Endothelial cell of umbilical vein (primary cell): Measurements from ENCODE around the gene C9orf72. TPM values are rescaled to one million over a fixed set of nuclear protein-coding genes. Genes with fewer than 3 reads are reported as not detected.

ENCODE experiments used
- BruUV-seq: library from RNA; stranded (reverse); fragments of 400-500 nt; replicated peaks from 2 replicates; lab custom pipeline; 2021; lab: Mats Ljungman, UMichigan
- CTCF ChIA-PET: fragments of 300-600, 350-600 bp; sonication (Branson Sonifier 250); formaldehyde crosslinking; loops from one replicate; lab custom pipeline; 2021; ENCODE audit warnings: antibody characterized with exemption, inconsistent platforms; lab: Charles Lee
- POLR2A ChIA-PET: fragments of 300-600, 350-600 bp; sonication (Branson Sonifier 250); formaldehyde crosslinking; loops from one replicate; lab custom pipeline; 2021; ENCODE audit warnings: antibody characterized with exemption, inconsistent platforms; lab: Charles Lee
- DNase-seq: peaks from one replicate; pipeline ENCODE4 v3.0.0-alpha.2; 2011; ENCODE audit warnings: low read depth, low spot score
- FAIRE-seq: peaks from 2 replicates; lab custom pipeline; 2011; peaks lifted over from hg19 to GRCh38; lab: Jason Lieb, UNC
- H2AFZ ChIP-seq: 2 replicates; pipeline ENCODE4 v1.6.0; 2012; ENCODE audit warnings: low read depth, low read length, control low read depth, inconsistent platforms
- H3K27ac ChIP-seq: 2 replicates; pipeline ENCODE4 v1.5.1; 2011; ENCODE audit warnings: low read depth, mild to moderate bottlenecking, control low read depth, low read length, moderate library complexity; ENCODE audit not compliant: insufficient read depth
- H3K27me3 ChIP-seq, 2 experiments: 2 replicates each; pipeline versions ENCODE4 v1.6.0 to v1.6.1; 2011; ENCODE audit warnings: low read length in 2 of 2, mixed read lengths in 1 of 2; ENCODE audit not compliant: control insufficient read depth in 2 of 2, insufficient read depth in 2 of 2
- H3K36me3 ChIP-seq, 2 experiments: 2 replicates in 1 of 2; 3 replicates in 1 of 2; pipeline ENCODE4 v1.5.1; 2011; ENCODE audit warnings: low read length in 2 of 2, mild to moderate bottlenecking in 1 of 2, moderate library complexity in 1 of 2; ENCODE audit not compliant: control insufficient read depth in 2 of 2, insufficient read depth in 2 of 2; ENCODE audit errors: extremely low read depth in 1 of 2
- H3K4me1 ChIP-seq: 3 replicates; pipeline ENCODE4 v1.5.1; 2011; ENCODE audit warnings: mild to moderate bottlenecking, low read length; ENCODE audit not compliant: control insufficient read depth, insufficient read depth; ENCODE audit errors: extremely low read depth
- H3K4me2 ChIP-seq: 2 replicates; pipeline ENCODE4 v1.6.1; 2011; ENCODE audit warnings: low read length, control low read depth, mixed read lengths; ENCODE audit not compliant: insufficient read depth
- H3K4me3 ChIP-seq, 3 experiments: fragments of 200-600 bp in 1 of 3; sonication (generic), shearing (Covaris generic) in 1 of 3; replicated peaks in 1 of 3; 2 replicates each; pipeline ENCODE4 v1.5.1; 2011 to 2016; ENCODE audit warnings: control low read depth in 3 of 3, low read length in 3 of 3, mild to moderate bottlenecking in 2 of 3, inconsistent platforms in 1 of 3, low read depth in 1 of 3, moderate library complexity in 1 of 3; ENCODE audit not compliant: insufficient read depth in 1 of 3
- H3K79me2 ChIP-seq: 2 replicates; pipeline ENCODE4 v1.6.0; 2012; ENCODE audit warnings: low read length, inconsistent platforms; ENCODE audit not compliant: control insufficient read depth, insufficient read depth
- H3K9ac ChIP-seq: replicated peaks from 2 replicates; pipeline ENCODE3; 2011; ENCODE audit warnings: low read length, control low read depth; ENCODE audit not compliant: insufficient read depth; ENCODE audit errors: extremely low read depth
- H3K9me1 ChIP-seq: replicated peaks from 3 replicates; pipeline ENCODE4 v1.6.0; 2011; ENCODE audit warnings: mild to moderate bottlenecking, low read length; ENCODE audit not compliant: control insufficient read depth, insufficient read depth; ENCODE audit errors: extremely low read depth
- H3K9me3 ChIP-seq: replicated peaks from 2 replicates; pipeline ENCODE4 v1.5.1; 2012; ENCODE audit warnings: low read length, inconsistent platforms; ENCODE audit not compliant: control insufficient read depth, insufficient read depth
- H4K20me1 ChIP-seq: replicated peaks from 2 replicates; pipeline ENCODE3; 2011; ENCODE audit warnings: mild to moderate bottlenecking, low read length; ENCODE audit not compliant: control insufficient read depth, insufficient read depth; ENCODE audit errors: extremely low read depth
- CTCF ChIP-seq, 2 donors: IDR thresholded peaks; 1 replicate in 1 of 2; 2 replicates in 1 of 2; pipeline ENCODE4 v1.5.1; 2011; ENCODE audit warnings: low read length in 2 of 2, mild to moderate bottlenecking in 2 of 2, moderate library complexity in 2 of 2, control low read depth in 1 of 2, inconsistent platforms in 1 of 2, low read depth in 1 of 2; ENCODE audit not compliant: insufficient read depth in 1 of 2; ENCODE audit errors: extremely low read depth in 1 of 2
- EZH2 ChIP-seq: IDR thresholded peaks from 2 replicates; pipeline ENCODE4 v1.6.1; 2012; ENCODE audit warnings: borderline replicate concordance, low read depth, mild to moderate bottlenecking, moderate library complexity, low read length, inconsistent platforms; ENCODE audit not compliant: severe bottlenecking
- FOS ChIP-seq: IDR thresholded peaks from 2 replicates; pipeline ENCODE4 v1.6.1; 2011; ENCODE audit warnings: mild to moderate bottlenecking, low read length, moderate library complexity, borderline replicate concordance; ENCODE audit not compliant: insufficient read depth
- MAX ChIP-seq: IDR thresholded peaks from 2 replicates; pipeline ENCODE4 v1.6.1; 2011; ENCODE audit not compliant: insufficient read depth, insufficient read length
- POLR2A ChIP-seq: IDR thresholded peaks from 2 replicates; pipeline ENCODE4 v1.6.1; 2012; ENCODE audit warnings: low read depth, mild to moderate bottlenecking, control low read depth, low read length
- POLR2AphosphoS5 ChIP-seq: IDR thresholded peaks from 2 replicates; pipeline ENCODE4 v1.6.1; 2012; ENCODE audit warnings: low read depth, mild to moderate bottlenecking, control low read depth, low read length, moderate library complexity; ENCODE audit not compliant: insufficient read depth
- dilution Hi-C: fragments of 300-500 bp; cut with MboI; formaldehyde crosslinking; loops from one replicate; pipeline ENCODE4 v1.15.0; 2019; ENCODE audit warnings: low sequenced_read_pairs; ENCODE audit not compliant: extremely low pct_ligation_motif_present
- intact Hi-C: fragments of 100-400 bp; cut with micrococcal nuclease; formaldehyde crosslinking; loops from one replicate; pipeline ENCODE4 v1.10.0; 2022
- polyA plus RNA-seq, 4 experiments: library from polyadenylated mRNA; depleted of rRNA in 3 of 4; stranded (reverse) in 3 of 4; unstranded in 1 of 4; fragments of >200 nt; gene quantifications; 2 replicates each; pipeline versions ENCODE4 v1.2.1 to v1.2.3, GENCODE V29; 2011 to 2012; ENCODE audit warnings: missing spikeins in 1 of 4
- total RNA-seq: library from RNA; stranded (reverse); gene quantifications from 2 replicates; pipeline ENCODE4 v1.2.3, GENCODE V29; 2021

The C9orf72 gene
- total and polyA plus RNA-seq, 2 donors (not counting 3 experiments of a cell fraction or from before 2014, with no cell fraction given): 2.7 to 7.3 TPM

DNA sequence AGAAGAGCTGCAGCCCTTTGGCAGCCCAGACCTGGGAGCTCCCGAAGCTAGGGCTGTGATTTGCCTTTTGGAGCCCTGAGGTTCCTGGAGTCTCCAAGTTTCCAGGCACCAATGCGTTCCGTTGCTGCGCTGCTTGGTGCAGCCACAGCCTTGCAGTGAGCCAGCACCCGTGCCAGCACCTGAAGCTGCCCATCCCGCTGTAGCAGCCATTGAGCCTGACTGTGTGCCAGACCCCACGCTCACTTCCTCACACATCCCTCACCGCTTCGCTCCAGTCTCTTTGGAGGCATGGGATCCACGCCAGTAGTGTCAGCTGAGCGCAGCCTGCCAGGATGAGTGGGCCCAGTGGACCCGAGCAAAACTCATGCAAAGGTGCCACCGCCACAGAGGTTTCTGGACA, 22.5 kb upstream of the C9orf72 start:
- FAIRE-seq: no peak
- intact Hi-C loops: no loop called here

More for the DNA sequence above, 22.5 kb upstream of the C9orf72 start:
- Histone ChIP-seq H3K4me2 (no peak overlapping the region), H4K20me1 (no peaks in the 10 kb centered on the region), H3K4me1 (no peaks in the 10 kb centered on the region), H3K9me3 (no peaks in the 10 kb centered on the region), H3K27ac (no peak overlapping the region), H3K9ac (no peak overlapping the region), H3K4me3 (no peak overlapping the region), H2AFZ (no peak overlapping the region), H3K9me1 (no peaks in the 10 kb centered on the region), H3K36me3 (no peaks in the 10 kb centered on the region), H3K79me2 (no peaks in the 10 kb centered on the region), H3K27me3 (no peaks in the 10 kb centered on the region)
- ChIA-PET POLR2A (no interaction called here), CTCF (no interaction called here)
- BruUV-seq: no TSS peak
- TF ChIP-seq POLR2A (no peak), CTCF (IDR thresholded peaks at IDR 0.05; ENCODE audit: extremely low read depth in 1 of 2, insufficient read depth in 1 of 2, low read depth in 1 of 2, low read length in 2 of 2) (no peak), EZH2 (no peak), POLR2AphosphoS5 (no peak), FOS (no peak), MAX (no peak)
- dilution Hi-C loops: no loop called here
- no peak for DNase-seq
